HuH-7 (cell line): ENCODE measurements around the gene RBMS1.
"Not testable (repeated sequence)": the region's sequence is repeated elsewhere in the genome, so short reads cannot be mapped to it uniquely, and the experiment has no call there.

Experiments used
- DNase-seq: peaks from one replicate; pipeline ENCODE4 v3.0.0; 2011; ENCODE audit warnings: low spot score

RBMS1 gene

GRCh38 chr2:160469621-160470204, 23.9 kb downstream of the RBMS1 start:
- no peak for DNase-seq

- no peak for DNase-seq
Measured at GRCh38 chr2:160469164-160469563, 24.4 kb downstream of the RBMS1 start.

GRCh38 chr2:160467086-160467485, 26.5 kb downstream of the RBMS1 start:
- no peak for DNase-seq

- DNase-seq: no peak
Measured at GRCh38 chr2:160465406-160465805, 28.2 kb downstream of the RBMS1 start.

GRCh38 chr2:160465002-160465401, 28.6 kb downstream of the RBMS1 start:
- no peak for DNase-seq

GRCh38 chr2:160464017-160464416, 29.6 kb downstream of the RBMS1 start:
- no peak for DNase-seq

- DNase-seq: no peak
Measured at GRCh38 chr2:160463245-160463644, 30.4 kb downstream of the RBMS1 start.

GRCh38 chr2:160460333-160460731, 33.3 kb downstream of the RBMS1 start:
- DNase-seq: no peak

- DNase-seq: no peak
Measured at GRCh38 chr2:160459538-160460332, 33.9 kb downstream of the RBMS1 start.

GRCh38 chr2:160458718-160459453, 34.7 kb downstream of the RBMS1 start:
- no peak for DNase-seq

GRCh38 chr2:160457588-160457987, 36.0 kb downstream of the RBMS1 start:
- DNase-seq: no peak

GRCh38 chr2:160454070-160454797, 39.4 kb downstream of the RBMS1 start:
- DNase-seq: no peak

GRCh38 chr2:160453111-160453820, 40.3 kb downstream of the RBMS1 start:
- no peak for DNase-seq

GRCh38 chr2:160450486-160450885, 43.1 kb downstream of the RBMS1 start:
- no peak for DNase-seq

GRCh38 chr2:160448821-160449220, 44.8 kb downstream of the RBMS1 start:
- not testable (repeated sequence) for DNase-seq

GRCh38 chr2:160445673-160446072, 47.9 kb downstream of the RBMS1 start:
- no peak for DNase-seq

GRCh38 chr2:160442603-160443002, 51.0 kb downstream of the RBMS1 start:
- no peak for DNase-seq

GRCh38 chr2:160440888-160441287, 52.7 kb downstream of the RBMS1 start:
- DNase-seq: no peak

- DNase-seq: not testable (repeated sequence)
Measured at GRCh38 chr2:160439038-160439437, 54.6 kb downstream of the RBMS1 start.

- no peak for DNase-seq
Measured at GRCh38 chr2:160437273-160437672, 56.3 kb downstream of the RBMS1 start.

GRCh38 chr2:160434254-160434948, 59.2 kb downstream of the RBMS1 start:
- DNase-seq: no peak
